NCI-H748 (cell line): ENCODE results near the gene INKA2.

ENCODE experiments used
- DNase-seq: peaks from one replicate; lab custom pipeline; 2025; ENCODE audit not compliant: unreplicated experiment; lab: John Stamatoyannopoulos, UW

The INKA2 gene

DNA sequence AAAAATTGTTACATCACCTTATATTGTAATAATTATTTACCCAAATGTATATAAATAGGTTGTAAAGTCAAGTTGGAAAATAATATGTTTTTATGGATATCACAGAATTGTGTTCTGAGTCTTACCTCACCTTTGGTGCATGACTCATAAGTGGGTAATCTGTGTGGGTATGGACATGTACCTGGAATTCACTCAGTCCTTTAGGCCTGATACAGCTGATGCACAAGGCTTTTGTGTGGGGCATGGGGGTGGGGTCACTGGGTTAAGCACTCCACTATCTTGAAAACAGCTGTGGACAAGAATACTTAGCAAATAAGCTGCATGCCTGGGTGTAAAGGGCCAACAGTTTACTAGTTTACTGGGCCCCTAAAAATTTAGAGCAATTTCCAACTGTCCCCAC, 34.4 kb downstream of the INKA2 start:
- DNase-seq, result no peak

DNA sequence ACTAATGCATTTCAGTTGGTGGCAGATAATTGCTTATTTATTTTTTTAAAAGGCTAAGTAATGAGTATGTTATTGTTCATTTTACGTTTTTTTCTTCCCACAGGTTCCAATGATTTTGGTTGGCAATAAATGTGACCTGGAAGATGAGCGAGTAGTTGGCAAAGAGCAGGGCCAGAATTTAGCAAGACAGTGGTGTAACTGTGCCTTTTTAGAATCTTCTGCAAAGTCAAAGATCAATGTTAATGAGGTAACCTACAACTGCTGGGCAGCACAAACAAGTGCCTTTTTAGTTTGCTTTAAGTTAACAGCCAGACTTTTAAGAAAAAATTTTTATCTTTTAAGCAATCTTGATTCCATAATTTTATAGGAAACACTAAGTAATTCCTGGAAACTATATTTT, 35.0 kb downstream of the INKA2 start:
- DNase-seq, result no peak

DNA sequence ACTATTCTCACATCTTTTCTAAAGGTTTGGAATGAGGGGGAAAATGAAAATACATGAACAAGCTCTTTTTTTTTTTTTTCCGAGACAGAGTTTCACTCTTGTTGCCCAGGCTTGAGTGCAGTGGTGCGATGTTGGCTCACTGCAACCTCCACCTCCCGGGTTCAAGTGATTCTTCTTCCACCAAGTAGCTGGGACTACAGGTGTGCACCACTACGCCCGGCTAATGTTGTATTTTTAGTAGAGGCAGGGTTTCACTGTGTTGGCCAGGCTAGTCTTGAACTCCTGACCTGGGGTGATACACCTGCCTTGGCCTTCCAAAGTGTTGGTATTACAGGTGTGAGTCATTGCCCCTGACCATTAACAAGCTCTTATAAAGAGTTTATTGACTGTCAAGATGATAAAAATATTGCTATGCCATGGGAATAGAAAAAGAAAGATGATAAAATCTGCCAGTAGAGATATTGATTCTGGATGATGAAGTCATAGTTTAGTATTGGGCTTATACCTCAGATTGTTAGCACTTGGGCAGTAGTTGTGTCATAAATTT, 36.6 kb downstream of the INKA2 start:
- no peak for DNase-seq

DNA sequence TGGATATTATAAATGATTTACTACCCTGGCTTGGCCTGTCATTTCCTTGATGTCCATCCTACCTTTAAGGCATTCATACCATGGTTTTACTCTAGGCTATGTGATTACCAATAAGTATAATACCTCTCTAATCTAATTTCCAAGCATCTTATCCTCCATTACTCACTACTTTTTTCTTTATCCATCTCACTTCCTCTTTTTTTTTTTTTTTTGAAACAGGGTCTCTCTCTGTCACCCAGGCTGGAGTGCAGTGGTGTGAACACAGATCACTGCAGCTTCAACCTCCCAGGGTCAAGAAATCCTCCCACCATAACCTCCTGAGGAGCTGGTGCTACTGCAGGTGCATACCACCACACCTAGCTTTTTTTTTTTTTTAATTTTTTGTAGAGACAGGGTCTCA, 39.9 kb downstream of the INKA2 start:
- no peak for DNase-seq

DNA sequence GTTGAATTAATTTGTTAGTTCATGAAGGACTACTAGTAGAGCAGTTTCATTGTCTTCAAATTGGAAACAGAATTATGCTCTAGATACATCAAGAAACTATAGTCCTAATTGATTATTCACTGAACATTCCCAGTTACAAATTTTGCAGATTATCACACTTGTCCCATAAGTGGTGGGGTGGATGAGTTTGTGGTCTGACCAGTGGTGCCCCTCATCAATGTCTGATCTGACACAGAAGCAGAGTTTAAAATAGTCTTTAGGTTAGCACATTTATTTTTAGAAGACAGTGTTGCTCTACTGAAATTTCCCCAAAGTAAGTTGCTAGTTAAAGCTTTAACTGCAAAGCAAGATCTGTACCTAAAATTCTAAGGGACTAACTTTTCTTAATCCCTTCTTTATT, 42.9 kb downstream of the INKA2 start:
- DNase-seq, result no peak

DNA sequence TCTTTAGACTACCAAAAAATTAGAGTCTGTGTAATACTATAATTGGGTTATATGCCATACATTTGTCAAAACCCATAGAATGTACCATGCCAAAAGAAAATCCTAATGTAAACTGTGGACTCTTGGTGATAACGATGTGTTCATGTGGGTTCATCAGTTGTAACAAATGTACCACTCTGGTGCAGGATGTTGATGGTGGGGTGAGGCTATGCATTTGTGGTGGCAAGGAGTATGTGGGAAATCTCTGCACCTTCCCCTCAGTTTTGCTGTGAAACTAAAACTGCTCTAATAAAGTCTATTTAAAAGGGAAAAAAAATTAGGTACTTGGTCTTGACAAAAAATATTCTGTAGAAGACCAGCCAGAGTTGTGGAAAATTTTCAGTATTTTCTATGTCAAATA, 43.4 kb downstream of the INKA2 start:
- DNase-seq, result no peak

DNA sequence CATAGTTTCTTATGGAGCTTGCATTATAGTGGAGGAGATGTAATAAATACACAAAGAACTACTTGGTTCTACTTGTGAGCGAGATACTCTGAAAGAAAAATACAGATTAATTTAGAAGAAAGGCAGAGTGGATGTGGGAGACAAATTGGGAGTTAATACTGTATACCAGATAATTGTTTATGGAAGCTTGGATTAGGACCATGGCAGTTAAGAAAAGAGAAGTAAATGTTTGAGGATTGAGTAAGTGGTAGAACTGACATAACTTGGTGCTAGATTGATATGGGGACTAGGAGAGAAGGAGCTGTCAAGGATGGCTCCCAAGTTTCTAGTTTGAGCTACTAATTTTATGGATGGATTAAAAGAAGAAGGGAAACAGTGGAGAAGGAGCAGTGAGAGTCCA, 47.3 kb downstream of the INKA2 start:
- no peak for DNase-seq

DNA sequence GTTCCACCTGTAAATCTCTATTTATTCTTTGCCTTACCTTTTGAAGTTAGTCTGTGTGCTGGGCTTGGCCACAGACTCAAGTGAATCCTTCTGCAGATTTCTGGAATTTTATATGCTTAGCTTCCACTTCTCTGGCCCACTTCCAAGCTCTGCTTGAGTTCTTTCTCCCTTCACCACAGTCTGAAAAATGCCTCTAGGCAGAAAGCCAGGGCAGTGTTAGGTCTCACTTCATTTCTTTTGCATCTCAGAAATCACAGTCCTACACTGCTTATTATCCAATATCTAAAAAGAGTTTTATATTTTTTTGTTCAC, 48.9 kb downstream of the INKA2 start:
- DNase-seq, result no peak
